MM.1S (cell line): Measurements from ENCODE around the gene SPIB.

Source experiments
- DNase-seq: peaks from one replicate; pipeline ENCODE4 v3.0.0-alpha.2; 2015
- H2AFZ ChIP-seq: fragments of 300-600 bp; sonication (generic); 2 replicates; pipeline ENCODE4 v1.6.0; 2016; ENCODE audit warnings: antibody characterized with exemption, low read length
- H3F3A ChIP-seq: fragments of 300-600 bp; sonication (generic); 2 replicates; pipeline ENCODE4 v1.6.1; 2016; ENCODE audit warnings: mild to moderate bottlenecking, antibody characterized with exemption, low read length, moderate library complexity, mixed read lengths; ENCODE audit not compliant: insufficient read depth
- H3K27ac ChIP-seq: fragments of 300-600 bp; sonication (generic); 2 replicates; pipeline ENCODE4 v1.5.1; 2016; ENCODE audit warnings: mild to moderate bottlenecking, low read length
- H3K27me3 ChIP-seq: fragments of 300-600 bp; sonication (generic); replicated peaks from 2 replicates; pipeline ENCODE4 v1.6.0; 2016; ENCODE audit warnings: low read length; ENCODE audit not compliant: insufficient read depth
- H3K36me3 ChIP-seq: fragments of 300-600 bp; sonication (generic); replicated peaks from 2 replicates; pipeline ENCODE4 v1.6.1; 2016; ENCODE audit warnings: mild to moderate bottlenecking, low read length, mixed read lengths; ENCODE audit not compliant: insufficient read depth
- H3K4me1 ChIP-seq: fragments of 300-600 bp; sonication (generic); 2 replicates; pipeline ENCODE4 v1.6.1; 2016; ENCODE audit warnings: low read length, mixed read lengths
- H3K4me2 ChIP-seq: fragments of 300-600 bp; sonication (generic); 2 replicates; pipeline ENCODE4 v1.6.0; 2016; ENCODE audit warnings: low read depth, low read length
- H3K4me3 ChIP-seq: fragments of 300-600 bp; sonication (generic); 2 replicates; pipeline ENCODE4 v1.5.1; 2016; ENCODE audit warnings: low read length, mixed read lengths
- H3K79me2 ChIP-seq: fragments of 300-600 bp; sonication (generic); 2 replicates; pipeline ENCODE4 v1.6.1; 2016; ENCODE audit warnings: mixed run types, low read length, mixed read lengths
- H3K9ac ChIP-seq: fragments of 300-600 bp; sonication (generic); 2 replicates; pipeline ENCODE4 v1.6.1; 2016; ENCODE audit warnings: low read length, mixed read lengths
- H3K9me2 ChIP-seq: fragments of 300-600 bp; sonication (generic); replicated peaks from 2 replicates; pipeline ENCODE4 v1.6.1; 2016; ENCODE audit warnings: mild to moderate bottlenecking, low read length, mixed read lengths; ENCODE audit not compliant: insufficient read depth
- H3K9me3 ChIP-seq: fragments of 300-600 bp; sonication (generic); replicated peaks from 2 replicates; pipeline ENCODE4 v1.6.1; 2016; ENCODE audit warnings: mild to moderate bottlenecking, low read length, mixed read lengths; ENCODE audit not compliant: insufficient read depth
- H4K20me1 ChIP-seq: fragments of 300-600 bp; sonication (generic); 2 replicates; pipeline ENCODE4 v1.6.1; 2016; ENCODE audit warnings: mild to moderate bottlenecking, low read length, moderate library complexity, mixed read lengths; ENCODE audit not compliant: insufficient read depth
- CTCF ChIP-seq: fragments of 300-600 bp; sonication (generic); IDR thresholded peaks from 2 replicates; pipeline ENCODE4 v1.5.1; 2016; ENCODE audit warnings: antibody characterized with exemption, low read length, mixed read lengths
- EZH2 ChIP-seq: fragments of 300-600 bp; sonication (generic); optimal IDR thresholded peaks from 2 replicates; pipeline ENCODE3; 2017; ENCODE audit warnings: low read depth, mild to moderate bottlenecking, antibody characterized with exemption, low read length, mixed read lengths
- EZH2phosphoT487 ChIP-seq: fragments of 300-600 bp; sonication (generic); IDR thresholded peaks from 2 replicates; pipeline ENCODE4 v1.6.1; 2018; ENCODE audit warnings: antibody characterized with exemption, low read length

The SPIB gene

DNA sequence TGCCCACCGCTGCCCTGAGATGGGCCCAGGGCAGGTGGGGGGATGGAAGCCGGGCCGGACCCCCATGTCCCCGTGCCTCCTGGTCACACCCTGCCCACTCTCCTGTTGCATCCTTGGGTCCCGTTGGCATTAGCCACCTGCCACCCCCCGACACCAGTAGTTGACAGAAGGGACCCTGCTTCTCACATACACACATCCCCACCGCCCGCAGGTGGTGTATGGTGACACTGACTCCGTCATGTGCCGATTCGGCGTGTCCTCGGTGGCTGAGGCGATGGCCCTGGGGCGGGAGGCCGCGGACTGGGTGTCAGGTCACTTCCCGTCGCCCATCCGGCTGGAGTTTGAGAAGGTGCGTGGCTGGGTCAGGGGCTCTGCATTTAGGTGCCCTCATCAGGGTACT is 5.2 kb upstream of the SPIB start:
- Histone ChIP-seq H3K79me2 (no peaks in the 10 kb centered on the region), H3K4me1 (peaks cover 13% of the 10 kb centered on the region), H4K20me1 (no peaks in the 10 kb centered on the region), H3K9me3 (no peaks in the 10 kb centered on the region), H2AFZ (no peak overlapping the region), H3F3A (no peaks in the 10 kb centered on the region; the same call in 1 of the 2 replicates), H3K27ac (no peak overlapping the region), H3K36me3 (no peaks in the 10 kb centered on the region), H3K4me3 (no peak overlapping the region), H3K27me3 (no peaks in the 10 kb centered on the region), H3K9ac (no peak overlapping the region), H3K4me2 (no peak overlapping the region), H3K9me2 (no peaks in the 10 kb centered on the region)
- TF ChIP-seq EZH2 (no peak), EZH2phosphoT487 (no peak), CTCF (no peak)
- DNase-seq = no peak

GRCh38 chr19:50414864-50415660 is 3.7 kb upstream of the SPIB start:
- H3K36me3 ChIP-seq = no peaks in the 10 kb centered on the region
- peak overlapping the region; percentile 23; the same call in 1 of the 2 replicates for H3K27ac ChIP-seq
- peak overlapping the region; percentile 24; the same call in 1 of the 2 replicates for H3K4me2 ChIP-seq
- H3F3A ChIP-seq = no peaks in the 10 kb centered on the region; the same call in 1 of the 2 replicates
- H3K9ac ChIP-seq = no peak overlapping the region
- H2AFZ ChIP-seq = no peak overlapping the region
- H3K9me2 ChIP-seq = no peaks in the 10 kb centered on the region
- no peaks in the 10 kb centered on the region for H3K9me3 ChIP-seq
- peak; percentile 12 for DNase-seq
- no peaks in the 10 kb centered on the region for H3K79me2 ChIP-seq
- H4K20me1 ChIP-seq = no peaks in the 10 kb centered on the region
- H3K4me3 ChIP-seq = no peak overlapping the region
- TF ChIP-seq CTCF (peak; percentile 61), EZH2 (no peak)
- H3K27me3 ChIP-seq = peaks cover 4% of the 10 kb centered on the region
- H3K4me1 ChIP-seq = peaks cover 26% of the 10 kb centered on the region

- H3K4me1 ChIP-seq = peaks cover 26% of the 10 kb centered on the region
- no peaks in the 10 kb centered on the region; the same call in 1 of the 2 replicates for H3F3A ChIP-seq
- H3K79me2 ChIP-seq = no peaks in the 10 kb centered on the region
- H3K9ac ChIP-seq = no peak overlapping the region
- H3K36me3 ChIP-seq = no peaks in the 10 kb centered on the region
- no peaks in the 10 kb centered on the region for H3K9me3 ChIP-seq
- H3K9me2 ChIP-seq = no peaks in the 10 kb centered on the region
- no peak overlapping the region for H3K4me3 ChIP-seq
- DNase-seq = peak; percentile 28
- H3K27me3 ChIP-seq = peaks cover 8% of the 10 kb centered on the region
- no peak overlapping the region for H3K27ac ChIP-seq
- no peak overlapping the region for H2AFZ ChIP-seq
- no peaks in the 10 kb centered on the region for H4K20me1 ChIP-seq
- TF ChIP-seq EZH2 = no peak
- TF ChIP-seq CTCF = no peak
- TF ChIP-seq EZH2phosphoT487 = no peak
- no peak overlapping the region for H3K4me2 ChIP-seq
These were observed 3.1 kb upstream of the SPIB start for GRCh38 chr19:50415661-50416033.
